HFF-Myc (cell line): ENCODE data around the gene CHRM4.

Experiments
- DNase-seq: peaks from one replicate; pipeline ENCODE4 v3.0.0-alpha.2; 2011; ENCODE audit warnings: low read depth; ENCODE audit errors: extremely low read depth
- H3K4me3 ChIP-seq: replicated peaks from 2 replicates; pipeline ENCODE4 v1.5.1; 2011; ENCODE audit warnings: low read depth, mild to moderate bottlenecking, control low read depth, low read length
- TF ChIP-seq, protein P1 (sequence below): IDR thresholded peaks from 2 replicates; pipeline ENCODE4 v1.5.1; 2012; ENCODE audit warnings: mild to moderate bottlenecking, low read depth, low read length, control low read depth; ENCODE audit errors: missing control alignments

The CHRM4 gene

DNA sequence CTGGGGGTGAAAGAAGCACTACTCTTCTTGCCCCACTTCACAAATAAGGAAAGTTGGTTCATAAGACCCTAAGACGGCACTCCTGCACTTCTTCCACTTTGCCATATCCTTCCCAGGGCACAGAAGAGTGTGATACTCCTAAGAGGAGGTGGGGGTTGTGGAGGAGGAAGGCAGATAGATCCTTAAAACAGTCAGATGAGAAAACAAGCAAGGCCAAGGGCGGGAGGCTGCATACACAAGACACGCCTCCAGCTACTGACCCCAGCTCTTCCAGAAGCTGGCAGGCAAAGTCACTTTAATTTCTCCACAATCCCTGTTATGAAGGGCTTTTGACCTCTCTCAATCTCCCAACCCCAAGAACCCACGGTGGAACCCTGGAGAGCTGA lies 1.6 kb upstream of the CHRM4 start:
- H3K4me3 ChIP-seq = no peak overlapping the region
- DNase-seq = no peak

DNA sequence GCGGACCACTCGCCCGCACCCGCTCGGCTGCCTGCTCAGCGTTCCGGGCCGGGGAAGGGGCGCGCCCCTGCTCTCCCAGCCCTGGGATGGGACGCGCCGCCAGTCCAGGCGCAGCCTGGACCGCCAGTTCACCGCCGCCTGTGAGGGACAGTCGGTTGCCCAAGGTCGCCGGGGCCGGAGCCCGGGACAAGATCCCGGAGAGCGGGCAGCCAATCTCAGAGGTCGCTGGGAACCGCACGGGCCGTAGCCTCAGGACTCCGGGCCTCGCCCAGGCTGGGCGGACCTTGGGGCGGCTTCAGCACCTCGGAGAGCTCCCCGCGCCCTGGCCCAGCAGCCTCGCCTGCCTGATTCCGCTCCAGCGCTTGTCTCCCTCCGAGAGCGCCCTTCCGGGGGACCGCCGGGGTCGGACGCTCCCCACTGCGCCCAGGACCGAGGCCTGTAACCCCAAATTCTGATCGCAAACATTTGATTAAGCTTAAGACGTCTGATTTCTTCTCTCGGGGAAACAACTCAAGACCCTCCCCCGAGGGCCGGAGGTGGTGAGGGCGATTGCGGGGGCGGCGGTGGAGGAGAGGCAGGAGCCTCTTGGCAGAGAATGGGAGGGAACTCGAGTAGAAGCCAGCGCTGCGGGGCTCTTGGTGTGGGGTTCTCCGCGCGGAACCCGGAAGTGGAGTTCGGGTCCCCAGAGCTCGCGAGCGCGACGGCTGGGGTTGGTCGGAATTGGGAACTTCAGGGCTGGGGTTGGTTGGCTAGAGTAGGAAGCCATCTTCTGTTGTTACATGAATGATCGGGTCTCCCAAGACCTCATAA lies 1.1 kb upstream of the CHRM4 start:
- peak overlapping the region; percentile 15; the same call in 1 of the 2 replicates for H3K4me3 ChIP-seq
- DNase-seq = no peak
- TF ChIP-seq, protein P1, sequence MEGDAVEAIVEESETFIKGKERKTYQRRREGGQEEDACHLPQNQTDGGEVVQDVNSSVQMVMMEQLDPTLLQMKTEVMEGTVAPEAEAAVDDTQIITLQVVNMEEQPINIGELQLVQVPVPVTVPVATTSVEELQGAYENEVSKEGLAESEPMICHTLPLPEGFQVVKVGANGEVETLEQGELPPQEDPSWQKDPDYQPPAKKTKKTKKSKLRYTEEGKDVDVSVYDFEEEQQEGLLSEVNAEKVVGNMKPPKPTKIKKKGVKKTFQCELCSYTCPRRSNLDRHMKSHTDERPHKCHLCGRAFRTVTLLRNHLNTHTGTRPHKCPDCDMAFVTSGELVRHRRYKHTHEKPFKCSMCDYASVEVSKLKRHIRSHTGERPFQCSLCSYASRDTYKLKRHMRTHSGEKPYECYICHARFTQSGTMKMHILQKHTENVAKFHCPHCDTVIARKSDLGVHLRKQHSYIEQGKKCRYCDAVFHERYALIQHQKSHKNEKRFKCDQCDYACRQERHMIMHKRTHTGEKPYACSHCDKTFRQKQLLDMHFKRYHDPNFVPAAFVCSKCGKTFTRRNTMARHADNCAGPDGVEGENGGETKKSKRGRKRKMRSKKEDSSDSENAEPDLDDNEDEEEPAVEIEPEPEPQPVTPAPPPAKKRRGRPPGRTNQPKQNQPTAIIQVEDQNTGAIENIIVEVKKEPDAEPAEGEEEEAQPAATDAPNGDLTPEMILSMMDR = no peak

More for the DNA sequence above, 1.6 kb upstream of the CHRM4 start:
- TF ChIP-seq, protein P1 = no peak

GRCh38 chr11:46391186-46391577 lies 394 bp downstream of the CHRM4 start:
- DNase-seq = no peak
- H3K4me3 ChIP-seq = no peak overlapping the region

GRCh38 chr11:46390331-46391171 lies 1.0 kb downstream of the CHRM4 start:
- no peak overlapping the region for H3K4me3 ChIP-seq
- no peak for DNase-seq
- TF ChIP-seq, protein P1 = no peak

More at GRCh38 chr11:46391186-46391577, 394 bp downstream of the CHRM4 start:
- TF ChIP-seq, protein P1 = no peak

DNA sequence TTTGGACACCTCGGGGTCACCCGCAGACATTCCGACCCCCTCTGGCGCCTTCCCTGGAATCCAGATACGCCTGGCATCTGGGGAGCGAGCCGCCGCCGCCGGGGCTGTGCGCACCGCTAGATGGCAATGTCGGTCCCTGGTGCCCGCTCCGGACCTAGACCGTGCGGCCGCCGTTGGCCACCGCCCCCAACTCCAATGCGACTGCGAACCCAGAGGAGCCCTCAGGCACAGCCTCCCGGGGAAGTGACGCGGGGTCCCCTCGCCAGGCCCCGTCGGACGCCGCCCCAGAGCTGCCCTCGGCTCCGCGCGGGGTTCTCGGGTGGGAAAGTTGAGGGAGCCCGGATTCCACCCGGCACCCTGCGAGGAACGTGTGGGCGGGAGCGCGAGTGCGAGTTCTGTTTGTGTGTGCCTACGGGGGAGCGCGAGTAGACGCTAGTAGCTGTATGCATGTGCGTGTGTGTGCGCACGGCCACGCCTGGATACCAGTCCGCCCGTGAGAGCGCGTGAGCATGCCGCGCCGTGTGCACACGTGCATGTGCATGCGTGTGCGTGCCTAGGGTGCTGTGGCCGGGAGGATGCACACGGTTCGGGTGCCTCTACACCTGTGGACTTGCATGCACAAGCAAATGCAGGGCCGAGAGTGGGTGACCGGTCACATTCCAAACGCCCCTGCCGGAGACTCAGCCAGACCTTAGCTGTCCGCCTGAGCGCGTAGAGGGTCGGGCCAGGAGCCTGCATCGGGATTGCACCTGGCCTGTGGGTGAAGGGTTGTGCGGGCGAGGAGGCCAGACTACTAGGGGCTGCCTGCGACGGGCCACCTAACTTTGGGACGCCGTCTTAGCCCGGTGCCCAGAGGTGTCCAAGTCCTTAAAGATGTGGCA lies 1.9 kb downstream of the CHRM4 start:
- no peak for DNase-seq
- H3K4me3 ChIP-seq = peak overlapping the region; percentile 35
- TF ChIP-seq, protein P1 = peak; percentile 74
